Calu3 (cell line): ENCODE results near the gene SLC39A6. TPM values are rescaled to one million over a fixed set of nuclear protein-coding genes. Genes with fewer than 3 reads are reported as not detected.
"Not testable (repeated sequence)": the region's sequence is repeated elsewhere in the genome, so short reads cannot be mapped to it uniquely, and the experiment has no call there.

Source experiments
- BruUV-seq: library from RNA; stranded (reverse); fragments of 400-500 nt; replicated peaks from 2 replicates; lab custom pipeline; 2021; lab: Mats Ljungman, UMichigan
- CTCF ChIA-PET: fragments of 300-600 bp; sonication (Branson Sonifier 250); formaldehyde crosslinking; loops from one replicate; lab custom pipeline; 2022; ENCODE audit warnings: antibody characterized with exemption; lab: Charles Lee
- DNase-seq: peaks from one replicate; pipeline ENCODE4 v3.0.0; 2022
- H3K27ac Mint-ChIP-seq: one replicate; pipeline ENCODE4 v1.8.0; 2022; ENCODE audit warnings: mixed read lengths; ENCODE audit not compliant: unreplicated experiment
- H3K27me3 Mint-ChIP-seq: one replicate; pipeline ENCODE4 v1.8.0; 2022; ENCODE audit warnings: mixed read lengths; ENCODE audit not compliant: unreplicated experiment
- H3K36me3 Mint-ChIP-seq: one replicate; pipeline ENCODE4 v1.8.0; 2022; ENCODE audit warnings: mild to moderate bottlenecking, moderate library complexity, mixed read lengths; ENCODE audit not compliant: insufficient read depth, unreplicated experiment
- H3K4me1 Mint-ChIP-seq: one replicate; pipeline ENCODE4 v1.8.0; 2022; ENCODE audit warnings: mild to moderate bottlenecking, low read depth, mixed read lengths; ENCODE audit not compliant: unreplicated experiment
- H3K4me3 Mint-ChIP-seq: one replicate; pipeline ENCODE4 v1.8.0; 2022; ENCODE audit warnings: mild to moderate bottlenecking, low read depth, moderate library complexity, mixed read lengths; ENCODE audit not compliant: unreplicated experiment
- H3K9me3 Mint-ChIP-seq: one replicate; pipeline ENCODE4 v1.8.0; 2022; ENCODE audit warnings: low read depth, mixed read lengths; ENCODE audit not compliant: unreplicated experiment
- CTCF ChIP-seq: fragments of 200-600 bp; IDR thresholded peaks from one replicate; pipeline ENCODE4 v1.8.0; 2022; ENCODE audit warnings: antibody characterized with exemption; ENCODE audit not compliant: unreplicated experiment
- intact Hi-C: fragments of 100-400 bp; cut with micrococcal nuclease; formaldehyde crosslinking; loops from one replicate; pipeline ENCODE4 v1.10.0; 2022; ENCODE audit not compliant: unreplicated experiment
- total RNA-seq: library from RNA; stranded (reverse); gene quantifications from 2 replicates; pipeline ENCODE4 v1.2.3, GENCODE V29; 2022

The SLC39A6 gene
- total RNA-seq, 1 experiment from 2014 or later, result 62.9 TPM

DNA sequence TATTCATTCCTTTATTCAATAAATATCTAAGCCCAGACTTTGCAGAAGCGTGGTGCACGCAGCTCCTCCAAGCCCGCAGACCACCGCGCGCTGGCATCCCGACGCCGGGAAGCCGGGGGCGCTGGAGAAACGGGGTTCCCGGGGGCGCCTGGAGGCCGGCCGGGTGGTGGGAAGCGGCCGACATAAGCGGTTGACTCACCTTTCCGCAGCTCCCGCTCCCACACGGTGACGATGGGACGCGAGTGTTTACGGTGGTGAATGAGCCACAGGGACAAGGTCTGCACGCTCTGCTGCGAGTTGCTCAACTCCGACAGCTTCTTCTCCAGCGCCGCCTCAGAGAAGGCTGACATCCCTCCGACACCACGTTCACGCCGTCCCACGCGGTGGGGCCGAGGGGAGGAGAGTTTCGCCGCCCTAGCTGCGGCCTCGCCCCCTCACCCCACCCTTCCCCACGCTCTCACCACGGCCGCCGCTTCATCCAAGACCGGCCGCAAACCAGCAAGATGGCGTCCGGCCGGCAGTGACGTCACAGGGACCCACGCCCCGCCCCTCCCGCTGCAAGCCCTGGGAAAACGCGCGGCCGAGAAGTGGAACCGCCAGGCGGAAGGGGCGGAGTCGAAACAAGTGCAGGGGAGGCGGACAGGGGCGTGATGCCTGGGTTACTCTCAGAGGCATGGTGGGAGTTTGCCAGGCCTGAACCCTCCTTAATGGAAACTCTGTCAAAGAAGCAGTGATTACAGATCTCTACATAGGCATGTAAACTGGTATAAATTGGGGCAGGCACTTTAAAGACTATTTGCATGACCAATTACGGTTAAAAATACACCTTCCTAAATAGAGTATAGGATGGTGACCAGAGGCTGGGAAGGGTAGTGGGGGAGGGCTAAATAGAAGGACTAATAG is 61.8 kb downstream of the SLC39A6 start, which contains the start of gene RPRD1A:
Gene RPRD1A, minus strand, starts transcription at position 505 of the 903 bp plus-strand sequence. Its CDS starts 155 bp downstream, at position 350.
- no peak for TF ChIP-seq CTCF
- CTCF ChIA-PET, result no interaction called here
- peak within 1 kb of the TSS; percentile 93 for H3K27ac Mint-ChIP-seq
- intact Hi-C loops, result no loop called here
- no peaks in the 10 kb centered on the region for H3K9me3 Mint-ChIP-seq
- H3K36me3 Mint-ChIP-seq, result peaks cover 21% of the 10 kb centered on the region
- BruUV-seq, result no TSS peak
- no peaks in the 10 kb centered on the region for H3K27me3 Mint-ChIP-seq
- peaks cover 17% of the 10 kb centered on the region for H3K4me1 Mint-ChIP-seq
- H3K4me3 Mint-ChIP-seq, result peak within 1 kb of the TSS; percentile 98
- peak; percentile 99 for DNase-seq

DNA sequence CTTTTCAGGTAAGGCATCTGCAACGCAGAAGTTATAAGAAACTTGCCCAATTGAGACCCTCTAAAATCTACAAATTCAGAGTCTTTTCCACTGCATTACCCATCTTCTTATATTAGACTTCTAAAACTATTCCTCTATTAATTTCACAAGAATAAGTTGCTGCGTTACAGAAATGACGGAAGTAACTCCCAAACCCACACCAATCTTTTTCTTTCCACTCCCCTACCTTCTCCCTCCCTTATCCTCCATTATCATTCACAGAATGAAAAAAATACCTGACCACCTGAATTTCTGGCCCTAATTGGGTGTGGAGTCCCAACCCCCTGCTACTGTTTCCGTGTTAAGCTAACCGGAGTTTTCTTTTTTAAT is 62.5 kb downstream of the SLC39A6 start:
- H3K4me3 Mint-ChIP-seq, result peak overlapping the region; percentile 98
- intact Hi-C loops, result no loop called here
- no peaks in the 10 kb centered on the region for H3K9me3 Mint-ChIP-seq
- TF ChIP-seq CTCF, result no peak
- peaks cover 17% of the 10 kb centered on the region for H3K4me1 Mint-ChIP-seq
- CTCF ChIA-PET, result interaction anchor here (0.6 to 0.8 kb wide), 2 partner anchors 388 to 1020 kb away, joined by 3 read pairs; no protein-coding TSS in a partner anchor
- no peak for DNase-seq
- H3K27ac Mint-ChIP-seq, result peak overlapping the region; percentile 93
- no TSS peak for BruUV-seq
- H3K36me3 Mint-ChIP-seq, result peaks cover 21% of the 10 kb centered on the region
- no peaks in the 10 kb centered on the region for H3K27me3 Mint-ChIP-seq

DNA sequence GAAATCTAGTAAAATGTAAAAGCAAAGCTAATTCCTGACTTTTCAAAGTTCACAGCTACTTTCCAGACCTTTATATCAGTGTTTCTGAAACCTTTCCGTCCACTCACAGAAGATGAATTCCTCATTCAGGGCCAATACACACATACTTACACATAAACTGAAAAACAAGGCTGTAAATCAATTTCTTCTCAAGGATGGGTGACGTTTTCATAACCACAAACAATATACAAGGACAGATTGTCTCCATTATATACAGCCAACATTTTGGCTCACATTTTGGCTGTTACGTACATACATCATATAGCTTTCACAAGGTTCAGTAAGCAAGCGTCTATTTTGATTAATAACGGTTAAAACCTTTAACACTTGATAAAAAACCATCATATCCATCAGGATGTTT is 63.1 kb downstream of the SLC39A6 start:
- H3K9me3 Mint-ChIP-seq, result no peaks in the 10 kb centered on the region
- TF ChIP-seq CTCF, result no peak
- no peaks in the 10 kb centered on the region for H3K27me3 Mint-ChIP-seq
- intact Hi-C loops, result no loop called here
- peak overlapping the region; percentile 98 for H3K4me3 Mint-ChIP-seq
- peaks cover 21% of the 10 kb centered on the region for H3K36me3 Mint-ChIP-seq
- no peak for DNase-seq
- TSS peak; percentile 42 for BruUV-seq
- peak overlapping the region; percentile 93 for H3K27ac Mint-ChIP-seq
- CTCF ChIA-PET, result interaction anchor here (0.6 to 1.3 kb wide), 4 partner anchors 48 to 1019 kb away, joined by 3 read pairs; no protein-coding TSS in a partner anchor
- H3K4me1 Mint-ChIP-seq, result peaks cover 17% of the 10 kb centered on the region

DNA sequence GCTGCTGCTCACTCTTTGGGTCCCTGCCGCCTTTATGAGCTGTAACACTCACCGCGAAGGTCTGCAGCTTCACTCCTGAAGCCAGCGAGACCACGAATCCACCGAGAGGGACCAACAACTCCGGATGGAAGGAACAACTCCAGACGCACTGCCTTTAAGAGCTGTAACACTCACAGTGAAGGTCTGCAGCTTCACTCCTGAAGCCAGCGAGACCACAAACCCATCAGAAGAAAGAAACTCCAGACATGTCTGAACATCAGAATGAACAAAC is 64.4 kb downstream of the SLC39A6 start:
- H3K27me3 Mint-ChIP-seq, H3K9me3 Mint-ChIP-seq, H3K4me3 Mint-ChIP-seq, intact Hi-C loops, BruUV-seq, DNase-seq, H3K27ac Mint-ChIP-seq: not testable (repeated sequence)
- Mint-ChIP-seq H3K36me3 (peaks cover 21% of the 10 kb centered on the region), H3K4me1 (peaks cover 17% of the 10 kb centered on the region)
- CTCF ChIA-PET, result interaction anchor here (1.3 kb wide), 1 partner anchor 47 kb away, joined by 3 read pairs; no protein-coding TSS in a partner anchor
